Stimulated activated CD4-positive, alpha-beta T cell treated with anti-CD3 and anti-CD28 coated beads, Interleukin-1b, Interleukin-23, amount 100 ng/mL, for 4 hours (primary cell): ENCODE results near the gene PUS3.
A peak's percentile ranks its signal among the peaks of the same experiment; 100 is the strongest.

ENCODE experiments used
- DNase-seq, 2 donors: peaks; one replicate each; pipeline ENCODE4 v3.0.0-alpha.2; 2020; ENCODE audit warnings: low read depth in 2 of 2

Gene PUS3

GRCh38 chr11:125902927-125903710 is at the start of gene PUS3:
TSS of gene PUS3 (minus strand) at chr11:125903206. CDS start at chr11:125896284, 6,922 bp downstream.
- DNase-seq = peak; percentile 80 to 86

- no peak for DNase-seq
Measured at GRCh38 chr11:125952559-125952958, 49.6 kb upstream of the PUS3 start.

GRCh38 chr11:125951731-125952130 is 48.7 kb upstream of the PUS3 start:
- no peak for DNase-seq

GRCh38 chr11:125950696-125951651 is 48.0 kb upstream of the PUS3 start:
- DNase-seq = no peak

GRCh38 chr11:125950178-125950490 is 47.1 kb upstream of the PUS3 start:
- DNase-seq = no peak

GRCh38 chr11:125949271-125950177 is 46.5 kb upstream of the PUS3 start:
- no peak for DNase-seq

GRCh38 chr11:125948278-125949051 is 45.5 kb upstream of the PUS3 start:
- no peak for DNase-seq

- DNase-seq = no peak
Measured at GRCh38 chr11:125947419-125948277, 44.6 kb upstream of the PUS3 start.

- no peak for DNase-seq
Measured at GRCh38 chr11:125946712-125947418, 43.9 kb upstream of the PUS3 start.

- no peak for DNase-seq
Measured at GRCh38 chr11:125945797-125946520, 43.0 kb upstream of the PUS3 start, which contains the start of gene VSIG10L2. TSS of gene VSIG10L2 (plus strand) at chr11:125946044. CDS start at chr11:125946056, 12 bp downstream.

- DNase-seq = no peak
Measured at GRCh38 chr11:125945011-125945796, 42.2 kb upstream of the PUS3 start.

- DNase-seq = no peak
Measured at GRCh38 chr11:125944350-125945010, 41.5 kb upstream of the PUS3 start.

GRCh38 chr11:125943661-125944349 is 40.8 kb upstream of the PUS3 start:
- DNase-seq = no peak

GRCh38 chr11:125942771-125943428 is 39.9 kb upstream of the PUS3 start:
- DNase-seq = no peak

GRCh38 chr11:125941619-125942611 is 38.9 kb upstream of the PUS3 start:
- DNase-seq = peak; percentile 18 to 45
